IMR-90 (cell line): ENCODE data around the gene ARHGEF17. TPM values are rescaled to one million over a fixed set of nuclear protein-coding genes. Genes with fewer than 3 reads are reported as not detected.

Experiments
- ATAC-seq: fragments of 200-7000 bp; cut with Tn5 transposase; 2 replicates; pipeline ENCODE4 v1.9.1; 2020; ENCODE audit warnings: low read depth, mild to moderate bottlenecking, moderate library complexity
- BruUV-seq: library from RNA; stranded (reverse); fragments of 400-500 nt; replicated peaks from 2 replicates; lab custom pipeline; 2021; lab: Mats Ljungman, UMichigan
- CTCF ChIA-PET: fragments of 300-600 bp; formaldehyde crosslinking; extraction: SDS; loops from one replicate; lab custom pipeline; 2021; ENCODE audit warnings: antibody characterized with exemption; lab: Yijun Ruan, JAX
- POLR2A ChIA-PET: fragments of 300-600 bp; sonication (Branson Sonifier 250); formaldehyde crosslinking; loops from one replicate; lab custom pipeline; 2022; ENCODE audit warnings: antibody characterized with exemption; ENCODE audit not compliant: unreplicated experiment; lab: Charles Lee
- DNase-seq: peaks from one replicate; pipeline ENCODE4 v3.0.0; 2013
- H2AFZ ChIP-seq: replicated peaks from 2 replicates; pipeline ENCODE3; 2013; ENCODE audit warnings: low read length, mild to moderate bottlenecking; ENCODE audit not compliant: poor library complexity
- H2AK5ac ChIP-seq: 2 replicates; pipeline ENCODE4 v1.6.1; 2013; ENCODE audit warnings: low read depth, low read length, inconsistent platforms
- H2AK9ac ChIP-seq: replicated peaks from 2 replicates; pipeline ENCODE3; 2013; ENCODE audit warnings: mild to moderate bottlenecking, low read depth, low read length, moderate library complexity; ENCODE audit not compliant: poor library complexity
- H2BK120ac ChIP-seq: 2 replicates; pipeline ENCODE4 v1.6.1; 2013; ENCODE audit warnings: low read depth, low read length, inconsistent platforms
- H2BK15ac ChIP-seq: 3 replicates; pipeline ENCODE4 v1.6.1; 2013; ENCODE audit warnings: low read depth, low read length, inconsistent platforms
- H2BK20ac ChIP-seq: 2 replicates; pipeline ENCODE4 v1.6.1; 2013; ENCODE audit warnings: low read depth, mild to moderate bottlenecking, inconsistent platforms, low read length, moderate library complexity
- H2BK5ac ChIP-seq: 2 replicates; pipeline ENCODE4 v1.6.1; 2013; ENCODE audit warnings: mild to moderate bottlenecking, low read depth, low read length, inconsistent platforms; ENCODE audit not compliant: poor library complexity, severe bottlenecking
- H3K14ac ChIP-seq: replicated peaks from 2 replicates; pipeline ENCODE4 v1.6.1; 2013; ENCODE audit warnings: low read depth, low read length, inconsistent platforms
- H3K18ac ChIP-seq: 2 replicates; pipeline ENCODE4 v1.6.1; 2013; ENCODE audit warnings: low read depth, low read length, control low read depth
- H3K23ac ChIP-seq: 2 replicates; pipeline ENCODE4 v1.6.1; 2013; ENCODE audit warnings: low read depth, low read length, inconsistent platforms
- H3K27ac ChIP-seq: 2 replicates; pipeline ENCODE4 v1.5.1; 2013; ENCODE audit warnings: mild to moderate bottlenecking, control low read depth, low read length; ENCODE audit not compliant: insufficient read depth
- H3K27me3 ChIP-seq: 2 replicates; pipeline ENCODE4 v1.6.1; 2013; ENCODE audit warnings: low read length; ENCODE audit not compliant: control insufficient read depth, insufficient read depth
- H3K36me3 ChIP-seq: 2 replicates; pipeline ENCODE4 v1.6.1; 2013; ENCODE audit warnings: low read length, mixed read lengths; ENCODE audit not compliant: control insufficient read depth, insufficient read depth
- H3K4ac ChIP-seq: 2 replicates; pipeline ENCODE4 v1.6.1; 2013; ENCODE audit warnings: low read depth, low read length, inconsistent platforms
- H3K4me1 ChIP-seq: 2 replicates; pipeline ENCODE4 v1.6.1; 2013; ENCODE audit warnings: low read length, mixed read lengths; ENCODE audit not compliant: control insufficient read depth, insufficient read depth
- H3K4me2 ChIP-seq: 2 replicates; pipeline ENCODE4 v1.6.1; 2013; ENCODE audit warnings: low read depth, mild to moderate bottlenecking, control low read depth, low read length, moderate library complexity
- H3K4me3 ChIP-seq: 2 replicates; pipeline ENCODE4 v1.5.1; 2013; ENCODE audit warnings: low read depth, mild to moderate bottlenecking, control low read depth, low read length, moderate library complexity; ENCODE audit not compliant: insufficient read depth
- H3K56ac ChIP-seq: 2 replicates; pipeline ENCODE4 v1.6.1; 2013; ENCODE audit warnings: low read length, inconsistent platforms; ENCODE audit not compliant: insufficient read depth; ENCODE audit errors: extremely low read depth
- H3K79me1 ChIP-seq, 2 experiments: 2 replicates each; pipeline ENCODE4 v1.6.1; 2013; ENCODE audit warnings: low read length in 2 of 2, inconsistent platforms in 1 of 2, low read depth in 1 of 2
- H3K9ac ChIP-seq: 2 replicates; pipeline ENCODE4 v1.6.1; 2013; ENCODE audit warnings: low read depth, low read length, control low read depth
- H3K9me1 ChIP-seq: 2 replicates; pipeline ENCODE4 v1.6.1; 2013; ENCODE audit warnings: low read length, inconsistent platforms; ENCODE audit not compliant: insufficient read depth
- H3K9me3 ChIP-seq: 2 replicates; pipeline ENCODE4 v1.6.1; 2013; ENCODE audit warnings: low read length; ENCODE audit not compliant: control insufficient read depth, insufficient read depth
- H4K20me1 ChIP-seq: 2 replicates; pipeline ENCODE4 v1.6.1; 2013; ENCODE audit warnings: low read length, inconsistent platforms; ENCODE audit not compliant: insufficient read depth
- H4K5ac ChIP-seq: 2 replicates; pipeline ENCODE4 v1.6.1; 2013; ENCODE audit warnings: mild to moderate bottlenecking, low read depth, low read length, control low read depth
- H4K8ac ChIP-seq, 2 experiments: 2 replicates each; pipeline ENCODE4 v1.6.1; 2013; ENCODE audit warnings: low read depth in 2 of 2, low read length in 2 of 2, control low read depth in 1 of 2, inconsistent platforms in 1 of 2
- H4K91ac ChIP-seq: 2 replicates; pipeline ENCODE4 v1.6.1; 2013; ENCODE audit warnings: low read depth, low read length, inconsistent platforms; ENCODE audit not compliant: insufficient read depth
- BHLHE40 ChIP-seq: fragments of 150-350 bp; IDR thresholded peaks from 2 replicates; pipeline ENCODE4 v1.6.1; 2016; ENCODE audit warnings: mild to moderate bottlenecking, low read depth, low read length
- MAFK ChIP-seq: IDR thresholded peaks from 2 replicates; pipeline ENCODE4 v1.6.1; 2012; ENCODE audit warnings: low read depth, low read length, improper control_type of control experiment
- NFE2L2 ChIP-seq: fragments of 150-350 bp; IDR thresholded peaks from 2 replicates; pipeline ENCODE4 v1.6.1; 2016; ENCODE audit warnings: low read depth, mild to moderate bottlenecking, low read length
- RCOR1 ChIP-seq: IDR thresholded peaks from 2 replicates; pipeline ENCODE4 v1.6.1; 2012; ENCODE audit warnings: mild to moderate bottlenecking, low read length, improper control_type of control experiment; ENCODE audit not compliant: insufficient replicate concordance
- RFX5 ChIP-seq: IDR thresholded peaks from 2 replicates; pipeline ENCODE4 v1.8.0; 2012; ENCODE audit warnings: low read depth, mild to moderate bottlenecking, low read length, moderate library complexity
- SMC3 ChIP-seq: fragments of 150-350 bp; IDR thresholded peaks from 2 replicates; pipeline ENCODE4 v1.6.1; 2016; ENCODE audit warnings: low read depth, mild to moderate bottlenecking, antibody characterized with exemption, low read length, moderate library complexity
- WGBS, 2 experiments: methylation state at CpG; one replicate each; pipeline versions ENCODE4 v1.1.5 to v1.1.7; 2013; ENCODE audit warnings: missing lambda C conversion rate in 2 of 2; ENCODE audit not compliant: insufficient read length in 1 of 2; ENCODE audit errors: extremely low coverage in 2 of 2; 5-methylcytosine and 5-hydroxymethylcytosine counted together
- dilution Hi-C: fragments of 300-500 bp; cut with HindIII; formaldehyde crosslinking; loops from one replicate; pipeline ENCODE4 v1.14.3; 2018; ENCODE audit warnings: low sequenced_read_pairs; ENCODE audit not compliant: unreplicated experiment
- in situ Hi-C: fragments of 300-500 bp; cut with MboI; formaldehyde crosslinking; loops from 3 replicates; pipeline ENCODE4 v1.14.3; 2019; ENCODE audit warnings: low sequenced_read_pairs, inconsistent platforms, mixed read lengths
- intact Hi-C: fragments of 100-400 bp; cut with micrococcal nuclease; formaldehyde crosslinking; loops from 2 replicates; pipeline ENCODE4 v1.10.0; 2022
- polyA plus RNA-seq, 3 experiments: library from polyadenylated mRNA; depleted of rRNA; stranded (reverse); fragments of >200 nt; gene quantifications; 2 replicates each; pipeline ENCODE4 v1.2.3, GENCODE V29; 2012; ENCODE audit warnings: low replicate concordance in 1 of 3
- total RNA-seq: library from RNA; depleted of rRNA; stranded (reverse); fragments of >200 nt; gene quantifications from 2 replicates; pipeline ENCODE4 v1.2.3, GENCODE V29; 2012
- TF ChIP-seq, protein P1 (sequence below): fragments of 150-350 bp; IDR thresholded peaks from 2 replicates; pipeline ENCODE4 v1.6.1; 2017; ENCODE audit warnings: mild to moderate bottlenecking, antibody characterized with exemption, low read length, low read depth

ARHGEF17 gene
- total and polyA plus RNA-seq, 2 of the 4 experiments (the other 2 are of a cell fraction), result 21.7 to 97.7 TPM

DNA sequence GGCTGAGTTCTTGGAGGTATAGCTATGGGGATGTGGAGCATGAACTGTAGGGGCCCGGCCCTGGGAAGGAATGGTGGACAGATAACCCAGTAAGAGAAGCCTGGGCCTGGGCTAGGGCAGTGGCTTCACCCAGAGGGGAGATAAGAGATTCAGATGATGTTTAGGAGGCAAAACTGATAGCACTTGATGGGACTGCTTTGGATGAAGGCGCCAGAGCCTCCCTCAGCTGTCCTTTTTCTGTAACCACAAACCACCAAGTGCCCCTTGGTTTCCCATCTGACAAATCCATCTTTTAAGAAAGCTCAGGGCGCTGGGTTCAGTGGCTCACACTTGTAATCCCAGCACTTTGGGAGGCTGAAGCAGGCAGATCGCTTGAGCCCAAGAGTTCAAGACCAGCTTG is 91.6 kb downstream of the ARHGEF17 start:
- WGBS, 2 experiments, result 88% methylated on average over 3 of the region's 4 CpGs; no CpG with 5 or more reads in 1 of the 2 experiments

More for the DNA sequence above, 91.6 kb downstream of the ARHGEF17 start:
- in situ Hi-C loops, result loop anchor here (5.0 kb wide), 1 partner anchor 258 kb away; no protein-coding TSS in a partner anchor
- H3K27me3 ChIP-seq, result no peaks in the 10 kb centered on the region
- no peak overlapping the region for H4K5ac ChIP-seq
- H3K4me1 ChIP-seq, result peaks cover 6% of the 10 kb centered on the region; the same call in 1 of the 2 replicates
- intact Hi-C loops, result loop anchor here (5.0 kb wide), 1 partner anchor 533 kb away; no protein-coding TSS in a partner anchor
- H3K9me1 ChIP-seq, result no peaks in the 10 kb centered on the region; the same call in none of the 2 replicates
- no peak overlapping the region for H2BK15ac ChIP-seq
- no peak overlapping the region for H3K9ac ChIP-seq
- no peak overlapping the region for H3K56ac ChIP-seq
- H2AK9ac ChIP-seq, result peak overlapping the region; percentile 78
- H2AK5ac ChIP-seq, result no peak overlapping the region
- no peak overlapping the region for H2BK5ac ChIP-seq
- no peak overlapping the region for H3K14ac ChIP-seq
- H3K23ac ChIP-seq, result no peak overlapping the region
- no peak overlapping the region for H3K27ac ChIP-seq
- DNase-seq (no peak), ATAC-seq (no peak)
- no peak for TF ChIP-seq SMC3
- TF ChIP-seq MAFK, result no peak
- TF ChIP-seq, protein P1, sequence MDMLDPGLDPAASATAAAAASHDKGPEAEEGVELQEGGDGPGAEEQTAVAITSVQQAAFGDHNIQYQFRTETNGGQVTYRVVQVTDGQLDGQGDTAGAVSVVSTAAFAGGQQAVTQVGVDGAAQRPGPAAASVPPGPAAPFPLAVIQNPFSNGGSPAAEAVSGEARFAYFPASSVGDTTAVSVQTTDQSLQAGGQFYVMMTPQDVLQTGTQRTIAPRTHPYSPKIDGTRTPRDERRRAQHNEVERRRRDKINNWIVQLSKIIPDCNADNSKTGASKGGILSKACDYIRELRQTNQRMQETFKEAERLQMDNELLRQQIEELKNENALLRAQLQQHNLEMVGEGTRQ, result no peak
- no peak for TF ChIP-seq NFE2L2
- no peak for TF ChIP-seq RCOR1
- TF ChIP-seq RFX5, result no peak
- TF ChIP-seq BHLHE40, result no peak
- no peak overlapping the region for H2BK120ac ChIP-seq
- no peaks in the 10 kb centered on the region for H3K9me3 ChIP-seq
- dilution Hi-C loops, result no loop called here
- H2AFZ ChIP-seq, result no peak overlapping the region
- H2BK20ac ChIP-seq, result no peak overlapping the region
- H3K18ac ChIP-seq, result no peak overlapping the region
- no peaks in the 10 kb centered on the region; a peak in 1 of 4 replicates for H3K79me1 ChIP-seq
- ChIA-PET POLR2A (no interaction called here), CTCF (interaction anchor here (2.0 kb wide), 1 partner anchor 49 kb away, joined by 12 read pairs; no protein-coding TSS in a partner anchor)
- no TSS peak for BruUV-seq
- no peak overlapping the region for H3K4ac ChIP-seq
- H3K36me3 ChIP-seq, result peaks cover 4% of the 10 kb centered on the region; the same call in 1 of the 2 replicates
- no peak overlapping the region for H4K91ac ChIP-seq
- H4K20me1 ChIP-seq, result no peaks in the 10 kb centered on the region
- no peak overlapping the region for H4K8ac ChIP-seq
- H3K4me3 ChIP-seq, result no peak overlapping the region
- H3K4me2 ChIP-seq, result no peak overlapping the region
